CD14-positive monocyte (primary cell): ENCODE results near the gene HLA-DRB1. TPM values are rescaled to one million over a fixed set of nuclear protein-coding genes. Genes with fewer than 3 reads are reported as not detected.

Experiments
- DNase-seq, 3 donors: peaks; one replicate each; pipeline ENCODE4 v3.0.0-alpha.2; 2011 to 2022
- H2AFZ ChIP-seq: 2 replicates; pipeline ENCODE4 v1.6.0; 2012; ENCODE audit warnings: mild to moderate bottlenecking, low read depth, low read length, inconsistent platforms; ENCODE audit not compliant: insufficient read depth, poor library complexity, severe bottlenecking
- H3K27ac ChIP-seq, 2 donors: 1 replicate in 1 of 2; 2 replicates in 1 of 2; pipeline ENCODE4 v1.5.1; 2012 to 2013; ENCODE audit warnings: low read length in 2 of 2, control low read depth in 1 of 2, inconsistent platforms in 1 of 2, low read depth in 1 of 2, mild to moderate bottlenecking in 1 of 2
- H3K27me3 ChIP-seq, 2 donors: one replicate each; pipeline versions ENCODE4 v1.6.0 to v1.6.1; 2011 to 2013; ENCODE audit warnings: low read length in 2 of 2; ENCODE audit not compliant: control insufficient read depth in 2 of 2, insufficient read depth in 2 of 2
- H3K36me3 ChIP-seq, 2 donors: replicated peaks in 1 of 2; 1 replicate in 1 of 2; 2 replicates in 1 of 2; pipeline versions ENCODE4 v1.5.1 to v1.6.1; 2012 to 2013; ENCODE audit warnings: low read length in 2 of 2, control low read depth in 1 of 2, inconsistent platforms in 1 of 2, mild to moderate bottlenecking in 1 of 2; ENCODE audit not compliant: insufficient read depth in 2 of 2, control insufficient read depth in 1 of 2
- H3K4me1 ChIP-seq, 2 donors: 1 replicate in 1 of 2; 2 replicates in 1 of 2; pipeline versions ENCODE4 v1.5.1 to v1.6.1; 2012 to 2013; ENCODE audit warnings: low read length in 2 of 2, control low read depth in 1 of 2, inconsistent platforms in 1 of 2, mild to moderate bottlenecking in 1 of 2, moderate library complexity in 1 of 2; ENCODE audit not compliant: insufficient read depth in 2 of 2, control insufficient read depth in 1 of 2
- H3K4me2 ChIP-seq: replicated peaks from 2 replicates; pipeline ENCODE3; 2012; ENCODE audit warnings: low read length, moderate library complexity, mild to moderate bottlenecking; ENCODE audit not compliant: poor library complexity, severe bottlenecking; ENCODE audit errors: extremely low read depth
- H3K4me3 ChIP-seq, 3 experiments: fragments of 200-600 bp in 1 of 3; sonication (generic) in 1 of 3; replicated peaks in 1 of 3; 1 replicate in 2 of 3; 2 replicates in 1 of 3; pipeline ENCODE4 v1.5.1; 2011 to 2013; ENCODE audit warnings: low read length in 3 of 3, mild to moderate bottlenecking in 3 of 3, control low read depth in 2 of 3, low read depth in 2 of 3, inconsistent platforms in 1 of 3, moderate library complexity in 1 of 3
- H3K79me2 ChIP-seq: 2 replicates; pipeline ENCODE4 v1.6.0; 2012; ENCODE audit warnings: mild to moderate bottlenecking, control low read depth, inconsistent platforms, low read length, moderate library complexity; ENCODE audit not compliant: insufficient read depth
- H3K9ac ChIP-seq: 2 replicates; pipeline ENCODE4 v1.6.0; 2017; ENCODE audit warnings: low read length, mild to moderate bottlenecking; ENCODE audit not compliant: insufficient read depth, poor library complexity, severe bottlenecking
- H3K9me3 ChIP-seq, 2 donors: replicated peaks in 1 of 2; 1 replicate in 1 of 2; 2 replicates in 1 of 2; pipeline versions ENCODE4 v1.5.1 to v1.6.1; 2012 to 2013; ENCODE audit warnings: low read length in 2 of 2, control low read depth in 1 of 2; ENCODE audit not compliant: control insufficient read depth in 1 of 2, insufficient read depth in 1 of 2
- H4K20me1 ChIP-seq: 2 replicates; pipeline ENCODE4 v1.6.0; 2012; ENCODE audit warnings: mild to moderate bottlenecking, low read length, control low read depth, moderate library complexity; ENCODE audit not compliant: insufficient read depth
- H3K27ac Mint-ChIP-seq, 7 donors: one replicate each; pipeline ENCODE4 v1.8.0; 2020; ENCODE audit warnings: mild to moderate bottlenecking in 7 of 7, mixed read lengths in 7 of 7, moderate library complexity in 6 of 7, inconsistent platforms in 2 of 7
- H3K27me3 Mint-ChIP-seq, 3 donors: one replicate each; pipeline ENCODE4 v1.8.0; 2021 to 2022; ENCODE audit warnings: low read depth in 3 of 3, mild to moderate bottlenecking in 3 of 3, mixed read lengths in 3 of 3, moderate library complexity in 3 of 3, inconsistent platforms in 1 of 3
- H3K36me3 Mint-ChIP-seq, 2 donors: one replicate each; pipeline ENCODE4 v1.8.0; 2020; ENCODE audit warnings: mixed read lengths in 2 of 2, inconsistent platforms in 1 of 2, mild to moderate bottlenecking in 1 of 2
- H3K4me1 Mint-ChIP-seq: one replicate; pipeline ENCODE4 v1.8.0; 2020; ENCODE audit warnings: mild to moderate bottlenecking, mixed read lengths
- H3K4me3 Mint-ChIP-seq, 2 donors: one replicate each; pipeline ENCODE4 v1.8.0; 2020; ENCODE audit warnings: mild to moderate bottlenecking in 2 of 2, mixed read lengths in 2 of 2, moderate library complexity in 1 of 2
- H3K9me3 Mint-ChIP-seq, 7 donors: one replicate each; pipeline ENCODE4 v1.8.0; 2020 to 2022; ENCODE audit warnings: mixed read lengths in 7 of 7, mild to moderate bottlenecking in 6 of 7, moderate library complexity in 6 of 7, inconsistent platforms in 2 of 7
- WGBS: methylation state at CpG from one replicate; pipeline ENCODE4 v1.1.5; 2013; ENCODE audit warnings: missing lambda C conversion rate; ENCODE audit not compliant: insufficient coverage; 5-methylcytosine and 5-hydroxymethylcytosine counted together
- intact Hi-C, 2 donors: fragments of 100-400 bp; cut with micrococcal nuclease; formaldehyde crosslinking; loops; one replicate each; pipeline versions ENCODE4 v1.15.0 to v1.15.1; 2023
- polyA plus RNA-seq, 3 donors: library from polyadenylated mRNA; depleted of rRNA in 1 of 3; unstranded in 2 of 3; stranded (reverse) in 1 of 3; fragments of 300-500 nt in 2 of 3; fragments of >200 nt in 1 of 3; fragmentation: Illumina TruSeq in 2 of 3; gene quantifications; 1 replicate in 2 of 3; 2 replicates in 1 of 3; pipeline ENCODE4 v1.2.3, GENCODE V29; 2012 to 2021
- TF ChIP-seq, protein P1 (sequence below): fragments of 200-600 bp; IDR thresholded peaks from one replicate; pipeline ENCODE4 v1.8.0; 2022; ENCODE audit warnings: antibody characterized with exemption, mild to moderate bottlenecking

Gene HLA-DRB1
- polyA plus RNA-seq, 3 donors = 928 to 2,792 (median 2,645) TPM

DNA sequence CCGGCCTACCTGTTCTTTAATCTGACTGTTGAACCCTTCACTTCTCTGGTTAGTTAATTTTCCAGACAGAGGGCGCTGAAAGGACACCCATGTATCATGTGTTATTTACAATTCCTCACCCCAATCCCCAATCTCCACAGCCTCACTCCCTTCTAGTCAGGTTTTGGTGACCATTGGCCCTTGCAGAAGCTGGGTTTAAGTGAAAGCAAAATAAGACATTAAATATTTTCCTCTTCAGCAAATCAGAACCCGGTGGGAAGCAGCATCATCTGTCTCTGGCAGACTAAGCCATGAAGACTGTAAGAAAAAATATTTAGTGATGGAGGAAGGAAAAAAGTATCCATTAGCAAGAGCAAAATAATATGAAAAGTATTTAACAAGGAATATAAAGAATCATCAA is 38.2 kb upstream of the HLA-DRB1 start:
- Histone ChIP-seq H3K27me3 (no peaks in the 10 kb centered on the region), H3K4me1 (peaks cover 26 to 39% of the 10 kb centered on the region in 2 donors), H2AFZ (no peak overlapping the region), H3K27ac (peak overlapping the region; percentile 63 to 68), H3K4me2 (peak overlapping the region; percentile 16), H3K79me2 (no peaks in the 10 kb centered on the region), H3K9me3 (no peaks in the 10 kb centered on the region), H4K20me1 (no peaks in the 10 kb centered on the region), H3K36me3 (no peaks in the 10 kb centered on the region), H3K9ac (no peak overlapping the region), H3K4me3 (no peak overlapping the region)
- Mint-ChIP-seq H3K4me1 (peaks cover 40% of the 10 kb centered on the region), H3K27ac (peak overlapping the region; percentile 56 to 99 (median 93)), H3K27me3 (peaks cover 0 to 2% (median 2%) of the 10 kb centered on the region in 3 donors), H3K36me3 (peaks cover 0 to 8% of the 10 kb centered on the region in 2 donors), H3K4me3 (peak overlapping the region in 1 of 2 donors; percentile 30), H3K9me3 (peaks cover 0 to 3% (median 0%) of the 10 kb centered on the region in 7 donors)
- WGBS = 0% methylated on average over 1 of the region's 3 CpGs
- DNase-seq = peak; percentile 65 to 81 (median 77)
- intact Hi-C loops = loop anchor here in 1 of 2 donors (5.0 kb wide), 1 partner anchor 39 kb away; the partner anchor contains the start of gene HLA-DQB1
- TF ChIP-seq, protein P1, sequence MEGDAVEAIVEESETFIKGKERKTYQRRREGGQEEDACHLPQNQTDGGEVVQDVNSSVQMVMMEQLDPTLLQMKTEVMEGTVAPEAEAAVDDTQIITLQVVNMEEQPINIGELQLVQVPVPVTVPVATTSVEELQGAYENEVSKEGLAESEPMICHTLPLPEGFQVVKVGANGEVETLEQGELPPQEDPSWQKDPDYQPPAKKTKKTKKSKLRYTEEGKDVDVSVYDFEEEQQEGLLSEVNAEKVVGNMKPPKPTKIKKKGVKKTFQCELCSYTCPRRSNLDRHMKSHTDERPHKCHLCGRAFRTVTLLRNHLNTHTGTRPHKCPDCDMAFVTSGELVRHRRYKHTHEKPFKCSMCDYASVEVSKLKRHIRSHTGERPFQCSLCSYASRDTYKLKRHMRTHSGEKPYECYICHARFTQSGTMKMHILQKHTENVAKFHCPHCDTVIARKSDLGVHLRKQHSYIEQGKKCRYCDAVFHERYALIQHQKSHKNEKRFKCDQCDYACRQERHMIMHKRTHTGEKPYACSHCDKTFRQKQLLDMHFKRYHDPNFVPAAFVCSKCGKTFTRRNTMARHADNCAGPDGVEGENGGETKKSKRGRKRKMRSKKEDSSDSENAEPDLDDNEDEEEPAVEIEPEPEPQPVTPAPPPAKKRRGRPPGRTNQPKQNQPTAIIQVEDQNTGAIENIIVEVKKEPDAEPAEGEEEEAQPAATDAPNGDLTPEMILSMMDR = no peak

DNA sequence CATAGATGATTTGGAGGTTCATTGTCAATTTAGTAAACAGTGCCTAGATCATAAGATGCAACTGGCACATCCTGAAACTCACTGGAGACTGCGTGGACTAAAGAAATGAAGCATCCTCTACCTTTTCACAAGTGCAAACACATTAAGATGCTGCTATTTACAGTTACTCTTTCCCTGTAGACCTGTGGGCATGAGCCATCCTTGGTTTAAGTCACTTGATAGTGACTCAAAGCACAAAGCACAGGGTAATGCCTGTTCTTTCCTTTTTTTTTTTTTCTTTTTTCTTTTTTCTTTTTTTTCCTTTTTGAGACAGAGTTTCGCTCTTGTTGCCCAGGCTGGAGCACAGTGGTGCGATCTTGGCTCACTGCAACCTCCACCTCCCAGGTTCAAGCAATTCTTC is 37.6 kb upstream of the HLA-DRB1 start:
- H4K20me1 ChIP-seq = no peaks in the 10 kb centered on the region
- H3K27ac ChIP-seq = peak overlapping the region; percentile 63 to 68
- H3K4me1 ChIP-seq = peaks cover 32 to 45% of the 10 kb centered on the region in 2 donors
- no peak overlapping the region for H3K4me3 ChIP-seq
- no peaks in the 10 kb centered on the region for H3K9me3 ChIP-seq
- Mint-ChIP-seq H3K36me3 (peaks cover 0 to 7% of the 10 kb centered on the region in 2 donors), H3K27me3 (peaks cover 0 to 5% (median 2%) of the 10 kb centered on the region in 3 donors), H3K9me3 (peaks cover 0 to 3% (median 0%) of the 10 kb centered on the region in 7 donors), H3K4me3 (no peak overlapping the region), H3K4me1 (peaks cover 46% of the 10 kb centered on the region), H3K27ac (peak overlapping the region in 6 of 7 donors; percentile 51 to 99 (median 94))
- TF ChIP-seq, protein P1 = no peak
- H3K4me2 ChIP-seq = no peak overlapping the region
- H3K27me3 ChIP-seq = no peaks in the 10 kb centered on the region
- WGBS = 0% methylated on average over 1 of the region's 3 CpGs
- no peak overlapping the region for H3K9ac ChIP-seq
- H3K36me3 ChIP-seq = no peaks in the 10 kb centered on the region
- intact Hi-C loops = loop anchor here in 1 of 2 donors (5.0 kb wide), 1 partner anchor 40 kb away; the partner anchor contains the start of gene HLA-DQB1
- peak in 1 of 3 donors; percentile 47 for DNase-seq
- H3K79me2 ChIP-seq = no peaks in the 10 kb centered on the region
- H2AFZ ChIP-seq = no peak overlapping the region
